ENCODE measurements around the gene GREM1. TPM values are rescaled to one million over a fixed set of nuclear protein-coding genes. Genes with fewer than 3 reads are reported as not detected.

GREM1 gene
- total and polyA plus RNA-seq, 2 of the 8 experiments (the other 6 are each of a cell fraction or from before 2014, with no cell fraction given): 0.12 to 1.1 TPM

GRCh38 chr15:32675466-32675865 lies 42.3 kb upstream of the GREM1 start:
- H2AK5ac ChIP-seq (ENCODE audit: low read depth, low read length): no peak overlapping the region
- no peak overlapping the region for H3K18ac ChIP-seq (ENCODE audit: extremely low read depth, low read length)
- no peak overlapping the region for H2BK5ac ChIP-seq (ENCODE audit: low read depth, low read length)
- 64% methylated on average over 6 of the region's 6 CpGs; no CpG with 5 or more reads in 1 of the 2 experiments for WGBS, 2 experiments (ENCODE audit: extremely low coverage in 1 of 2, insufficient coverage in 1 of 2, insufficient read length in 1 of 2, insufficient replicate concordance in 2 of 2, low coverage in 1 of 2, low lambda C conversion rate in 2 of 2, missing lambda C conversion rate in 1 of 2)
- POLR2A ChIA-PET (ENCODE audit: partially characterized antibody): interaction anchor here (1.3 kb wide), 1 partner anchor 9 kb away, joined by 4 read pairs; no protein-coding TSS in a partner anchor
- H3K4me3 ChIP-seq (ENCODE audit: extremely low read depth in 1 of 4, insufficient read depth in 2 of 4, low read depth in 3 of 4, low read length in 4 of 4): no peak overlapping the region
- no peak overlapping the region for H2BK15ac ChIP-seq (ENCODE audit: low read length)
- no peak for DNase-seq (ENCODE audit: low read depth in 1 of 2, low spot score in 2 of 2)
- no peak overlapping the region for H2BK120ac ChIP-seq (replicated peaks; ENCODE audit: low read depth, low read length)
- H3K14ac ChIP-seq (ENCODE audit: insufficient read length): no peak overlapping the region
- no peaks in the 10 kb centered on the region for H3K79me2 ChIP-seq (ENCODE audit: control insufficient read depth in 1 of 2, insufficient read depth in 2 of 2, low read length in 2 of 2)
- H3K4ac ChIP-seq (replicated peaks; ENCODE audit: insufficient read length, low read depth, low read length): no peak overlapping the region
- H3K9ac ChIP-seq (replicated peaks in 1 of 4; ENCODE audit: extremely low read depth in 1 of 4, low read depth in 3 of 4, low read length in 3 of 4): no peak overlapping the region
- no peaks in the 10 kb centered on the region for H3K27me3 ChIP-seq (replicated peaks in 1 of 4; ENCODE audit: control insufficient read depth in 3 of 4, extremely low read depth in 1 of 4, insufficient read depth in 3 of 4, low read length in 3 of 4)
- FAIRE-seq: no peak
- H4K5ac ChIP-seq (ENCODE audit: insufficient read length, low read depth, low read length): no peak overlapping the region
- H3K27ac ChIP-seq (ENCODE audit: low read depth, low read length): no peak overlapping the region
- H3K79me1 ChIP-seq (ENCODE audit: low read depth, low read length): no peaks in the 10 kb centered on the region
- H2BK12ac ChIP-seq (ENCODE audit: low read depth, low read length): no peak overlapping the region
- H4K20me1 ChIP-seq (replicated peaks in 1 of 2; ENCODE audit: control insufficient read depth in 1 of 2, insufficient read depth in 2 of 2, low read length in 2 of 2): no peaks in the 10 kb centered on the region
- peaks cover 0 to 10% (median under 1%) of the 10 kb centered on the region in 4 experiments; a peak in 2 of 7 replicates for H3K4me1 ChIP-seq (replicated peaks in 1 of 4; ENCODE audit: control insufficient read depth in 3 of 4, insufficient read depth in 4 of 4, low read length in 3 of 4)
- H4K91ac ChIP-seq (replicated peaks; ENCODE audit: insufficient read length, low read length): no peak overlapping the region
- no peak overlapping the region for H2BK20ac ChIP-seq (ENCODE audit: low read length)
- H3K23ac ChIP-seq (ENCODE audit: insufficient read length): no peak overlapping the region
- H3K36me3 ChIP-seq (ENCODE audit: control insufficient read depth in 2 of 4, insufficient read depth in 4 of 4, low read length in 3 of 4): no peaks in the 10 kb centered on the region
- no peak overlapping the region for H3K4me2 ChIP-seq (ENCODE audit: insufficient read depth in 1 of 2, low read depth in 2 of 2, low read length in 2 of 2)
- no peak overlapping the region for H4K8ac ChIP-seq (ENCODE audit: extremely low read depth, insufficient read depth, low read length)
- H3K56ac ChIP-seq (replicated peaks; ENCODE audit: insufficient read length, low read depth, low read length): no peak overlapping the region
- H2AFZ ChIP-seq (ENCODE audit: low read length): no peak overlapping the region
- H3K9me3 ChIP-seq (ENCODE audit: insufficient read depth in 2 of 2, low read depth in 1 of 2, low read length in 1 of 2): no peaks in the 10 kb centered on the region
- no peaks in the 10 kb centered on the region; the same call in 1 of the 2 replicates for H3K23me2 ChIP-seq (ENCODE audit: low read depth, low read length)
- CTCF ChIA-PET (ENCODE audit: partially characterized antibody): interaction anchor here (0.6 to 1.2 kb wide), 3 partner anchors 13 to 322 kb away, joined by 3 to 5 read pairs (median 4); no protein-coding TSS in a partner anchor
- no peak for TF ChIP-seq HDAC2 (IDR thresholded peaks at IDR 0.05; ENCODE audit: borderline replicate concordance in 1 of 2, low read depth in 2 of 2, low read length in 2 of 2)
- TF ChIP-seq RFX5 (IDR thresholded peaks at IDR 0.05; ENCODE audit: borderline replicate concordance, low read depth, low read length): no peak
- TF ChIP-seq CHD2 (IDR thresholded peaks at IDR 0.05; ENCODE audit: low read length): no peak
- no peak for TF ChIP-seq ASH2L (IDR thresholded peaks at IDR 0.05; ENCODE audit: low read length)
- no peak for TF ChIP-seq RBBP5 (IDR thresholded peaks at IDR 0.05; ENCODE audit: borderline replicate concordance, low read depth, low read length)
- TF ChIP-seq CHD1 (IDR thresholded peaks at IDR 0.05; ENCODE audit: low read depth, low read length): no peak
- TF ChIP-seq EZH2 (IDR thresholded peaks at IDR 0.05; ENCODE audit: low read depth, low read length, severe bottlenecking): no peak
- no peak for TF ChIP-seq ZNF274 (IDR thresholded peaks at IDR 0.05; ENCODE audit: borderline replicate concordance, extremely low read depth, low read length)
- no peak for TF ChIP-seq TAF7 (optimal IDR thresholded peaks at IDR 0.05; ENCODE audit: borderline replicate concordance, low read depth, low read length)
- no peak for TF ChIP-seq GABPA (IDR thresholded peaks at IDR 0.05; ENCODE audit: borderline replicate concordance, insufficient read depth, low read length)
- TF ChIP-seq MAX (IDR thresholded peaks at IDR 0.05): no peak
- TF ChIP-seq, protein P1, sequence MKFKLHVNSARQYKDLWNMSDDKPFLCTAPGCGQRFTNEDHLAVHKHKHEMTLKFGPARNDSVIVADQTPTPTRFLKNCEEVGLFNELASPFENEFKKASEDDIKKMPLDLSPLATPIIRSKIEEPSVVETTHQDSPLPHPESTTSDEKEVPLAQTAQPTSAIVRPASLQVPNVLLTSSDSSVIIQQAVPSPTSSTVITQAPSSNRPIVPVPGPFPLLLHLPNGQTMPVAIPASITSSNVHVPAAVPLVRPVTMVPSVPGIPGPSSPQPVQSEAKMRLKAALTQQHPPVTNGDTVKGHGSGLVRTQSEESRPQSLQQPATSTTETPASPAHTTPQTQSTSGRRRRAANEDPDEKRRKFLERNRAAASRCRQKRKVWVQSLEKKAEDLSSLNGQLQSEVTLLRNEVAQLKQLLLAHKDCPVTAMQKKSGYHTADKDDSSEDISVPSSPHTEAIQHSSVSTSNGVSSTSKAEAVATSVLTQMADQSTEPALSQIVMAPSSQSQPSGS (IDR thresholded peaks at IDR 0.05; ENCODE audit: low read length): no peak

Data from H1 (cell line).